HG03457 (cell line): ENCODE measurements around the gene TNRC6B.
"Not testable (repeated sequence)": the region's sequence is repeated elsewhere in the genome, so short reads cannot be mapped to it uniquely, and the experiment has no call there.

Experiments
- ATAC-seq: cut with Tn5 transposase; IDR thresholded peaks from one replicate; pipeline ENCODE4 v1.9.1; 2021; ENCODE audit warnings: moderate number of reproducible peaks; ENCODE audit not compliant: unreplicated experiment

The TNRC6B gene

GRCh38 chr22:40279017-40279416, 101.3 kb downstream of the TNRC6B start:
- ATAC-seq: no peak

GRCh38 chr22:40281717-40282116, 104.0 kb downstream of the TNRC6B start:
- ATAC-seq: no peak

- ATAC-seq: no peak
Observed at GRCh38 chr22:40285513-40285912, 107.8 kb downstream of the TNRC6B start.

GRCh38 chr22:40289991-40290459, 112.3 kb downstream of the TNRC6B start:
- no peak for ATAC-seq

GRCh38 chr22:40290516-40290915, 112.8 kb downstream of the TNRC6B start:
- ATAC-seq: no peak

GRCh38 chr22:40294696-40295095, 117.0 kb downstream of the TNRC6B start:
- ATAC-seq: no peak

GRCh38 chr22:40300316-40300715, 122.6 kb downstream of the TNRC6B start:
- ATAC-seq: no peak

GRCh38 chr22:40300884-40301672, 123.4 kb downstream of the TNRC6B start:
- ATAC-seq: no peak

- no peak for ATAC-seq
Observed at GRCh38 chr22:40302149-40302548, 124.4 kb downstream of the TNRC6B start.

- no peak for ATAC-seq
Observed at GRCh38 chr22:40305625-40306024, 127.9 kb downstream of the TNRC6B start.

GRCh38 chr22:40308999-40309573, 131.4 kb downstream of the TNRC6B start:
- ATAC-seq: no peak

GRCh38 chr22:40309631-40310030, 131.9 kb downstream of the TNRC6B start:
- ATAC-seq: no peak

GRCh38 chr22:40310081-40310767, 132.5 kb downstream of the TNRC6B start:
- no peak for ATAC-seq

GRCh38 chr22:40310768-40311120, 133.0 kb downstream of the TNRC6B start:
- ATAC-seq: no peak

- ATAC-seq: not testable (repeated sequence)
Observed at GRCh38 chr22:40311646-40312045, 133.9 kb downstream of the TNRC6B start.

GRCh38 chr22:40312050-40312449, 134.3 kb downstream of the TNRC6B start:
- ATAC-seq: no peak

- no peak for ATAC-seq
Observed at GRCh38 chr22:40313007-40313406, 135.3 kb downstream of the TNRC6B start.

- ATAC-seq: no peak
Observed at GRCh38 chr22:40314041-40314440, 136.3 kb downstream of the TNRC6B start.

- ATAC-seq: no peak
Observed at GRCh38 chr22:40320687-40321086, 143.0 kb downstream of the TNRC6B start.

- no peak for ATAC-seq
Observed at GRCh38 chr22:40322021-40322420, 144.3 kb downstream of the TNRC6B start.

- no peak for ATAC-seq
Observed at GRCh38 chr22:40322818-40323447, 145.2 kb downstream of the TNRC6B start.
